HEK293 (cell line): Measurements from ENCODE around the gene PAMR1.

Source experiments
- KLF10 ChIP-seq: fragments of 450-650 bp; IDR thresholded peaks from 2 replicates; pipeline ENCODE4 v1.5.1; 2018; ENCODE audit warnings: missing biosample characterization, mild to moderate bottlenecking, missing genetic modification characterization
- KLF17 ChIP-seq: fragments of 450-650 bp; formaldehyde crosslinking; IDR thresholded peaks from 2 replicates; pipeline ENCODE4 v1.5.1; 2016; ENCODE audit warnings: missing biosample characterization, missing genetic modification characterization
- KLF7 ChIP-seq: fragments of 450-650 bp; formaldehyde crosslinking; IDR thresholded peaks from 2 replicates; pipeline ENCODE4 v1.5.1; 2016; ENCODE audit warnings: missing biosample characterization, missing genetic modification characterization, borderline replicate concordance
- MZF1 ChIP-seq: fragments of 450-650 bp; formaldehyde crosslinking; IDR thresholded peaks from 2 replicates; pipeline ENCODE4 v1.5.1; 2017; ENCODE audit warnings: missing biosample characterization, missing genetic modification characterization, borderline replicate concordance
- OVOL3 ChIP-seq: fragments of 450-650 bp; formaldehyde crosslinking; IDR thresholded peaks from 2 replicates; pipeline ENCODE4 v1.5.1; 2016; ENCODE audit warnings: missing biosample characterization, missing genetic modification characterization
- PBX3 ChIP-seq: sonication (generic); formaldehyde crosslinking; IDR thresholded peaks from 2 replicates; pipeline ENCODE4 v1.8.1; 2022; ENCODE audit warnings: mild to moderate bottlenecking, moderate library complexity, missing genetic modification reagents
- TSHZ1 ChIP-seq: fragments of 450-650 bp; formaldehyde crosslinking; IDR thresholded peaks from 2 replicates; pipeline ENCODE4 v1.5.1; 2016; ENCODE audit warnings: missing biosample characterization, missing genetic modification characterization, borderline replicate concordance
- ZBTB21 ChIP-seq: fragments of 450-650 bp; formaldehyde crosslinking; IDR thresholded peaks from 2 replicates; pipeline ENCODE4 v1.5.1; 2017; ENCODE audit warnings: missing biosample characterization, missing genetic modification characterization
- ZBTB7A ChIP-seq: fragments of 450-650 bp; formaldehyde crosslinking; IDR thresholded peaks from 2 replicates; pipeline ENCODE4 v1.5.1; 2016; ENCODE audit warnings: low read depth, missing biosample characterization, missing genetic modification characterization
- ZEB2 ChIP-seq: fragments of 450-650 bp; formaldehyde crosslinking; IDR thresholded peaks from 2 replicates; pipeline ENCODE4 v1.5.1; 2016; ENCODE audit warnings: missing biosample characterization, missing genetic modification characterization
- ZNF175 ChIP-seq: fragments of 450-650 bp; formaldehyde crosslinking; IDR thresholded peaks from 2 replicates; pipeline ENCODE4 v1.5.1; 2016; ENCODE audit warnings: missing biosample characterization, missing genetic modification characterization
- ZNF2 ChIP-seq: fragments of 450-650 bp; formaldehyde crosslinking; IDR thresholded peaks from 2 replicates; pipeline ENCODE4 v1.5.1; 2016; ENCODE audit warnings: missing biosample characterization, missing genetic modification characterization
- ZNF24 ChIP-seq: fragments of 450-650 bp; formaldehyde crosslinking; IDR thresholded peaks from 2 replicates; pipeline ENCODE4 v1.5.1; 2016; ENCODE audit warnings: missing biosample characterization, missing genetic modification characterization
- ZNF366 ChIP-seq: fragments of 450-650 bp; formaldehyde crosslinking; conservative IDR thresholded peaks from 2 replicates; pipeline ENCODE4 v1.5.1; 2016; ENCODE audit warnings: missing biosample characterization, missing genetic modification characterization
- ZNF449 ChIP-seq: fragments of 450-650 bp; formaldehyde crosslinking; IDR thresholded peaks from 2 replicates; pipeline ENCODE4 v1.5.1; 2017; ENCODE audit warnings: missing biosample characterization, mild to moderate bottlenecking, missing genetic modification characterization, moderate library complexity
- ZNF501 ChIP-seq: fragments of 450-650 bp; formaldehyde crosslinking; IDR thresholded peaks from 2 replicates; pipeline ENCODE4 v1.5.1; 2016; ENCODE audit warnings: missing biosample characterization, missing genetic modification characterization
- ZNF510 ChIP-seq: fragments of 450-650 bp; formaldehyde crosslinking; IDR thresholded peaks from 2 replicates; pipeline ENCODE4 v1.5.1; 2018; ENCODE audit warnings: mild to moderate bottlenecking, missing genetic modification characterization, missing biosample characterization; ENCODE audit not compliant: insufficient replicate concordance
- ZNF513 ChIP-seq: fragments of 450-650 bp; IDR thresholded peaks from 2 replicates; pipeline ENCODE4 v1.5.1; 2018; ENCODE audit warnings: missing biosample characterization, missing genetic modification characterization
- ZNF561 ChIP-seq: fragments of 450-650 bp; IDR thresholded peaks from 2 replicates; pipeline ENCODE4 v1.5.1; 2018; ENCODE audit warnings: missing biosample characterization, missing genetic modification characterization, borderline replicate concordance
- ZNF621 ChIP-seq: fragments of 450-650 bp; formaldehyde crosslinking; IDR thresholded peaks from 2 replicates; pipeline ENCODE4 v1.5.1; 2017; ENCODE audit warnings: missing biosample characterization, missing genetic modification characterization
- ZNF660 ChIP-seq: fragments of 450-650 bp; IDR thresholded peaks from 2 replicates; pipeline ENCODE4 v1.5.1; 2018; ENCODE audit warnings: missing biosample characterization, mild to moderate bottlenecking, missing genetic modification characterization
- ZNF670 ChIP-seq: fragments of 450-650 bp; formaldehyde crosslinking; IDR thresholded peaks from 2 replicates; pipeline ENCODE4 v1.5.1; 2016; ENCODE audit warnings: missing biosample characterization, missing genetic modification characterization, low read depth
- ZNF707 ChIP-seq: fragments of 450-650 bp; formaldehyde crosslinking; IDR thresholded peaks from 2 replicates; pipeline ENCODE4 v1.5.1; 2016; ENCODE audit warnings: missing biosample characterization, missing genetic modification characterization
- ZNF830 ChIP-seq: fragments of 450-650 bp; IDR thresholded peaks from 2 replicates; pipeline ENCODE4 v1.5.0; 2018; ENCODE audit warnings: missing biosample characterization, missing genetic modification characterization, low read depth, mild to moderate bottlenecking, moderate library complexity
- ZSCAN30 ChIP-seq: fragments of 450-650 bp; IDR thresholded peaks from 2 replicates; pipeline ENCODE4 v1.5.1; 2018; ENCODE audit warnings: missing biosample characterization, mild to moderate bottlenecking, missing genetic modification characterization, moderate library complexity
- TF ChIP-seq, protein P1 (sequence below): fragments of 450-650 bp; formaldehyde crosslinking; IDR thresholded peaks from 2 replicates; pipeline ENCODE4 v1.5.1; 2016; ENCODE audit warnings: missing biosample characterization, missing genetic modification characterization
- TF ChIP-seq, protein P2 (sequence below): fragments of 450-650 bp; formaldehyde crosslinking; IDR thresholded peaks from 2 replicates; pipeline ENCODE4 v1.5.1; 2016; ENCODE audit warnings: missing biosample characterization, missing genetic modification characterization

The PAMR1 gene

DNA sequence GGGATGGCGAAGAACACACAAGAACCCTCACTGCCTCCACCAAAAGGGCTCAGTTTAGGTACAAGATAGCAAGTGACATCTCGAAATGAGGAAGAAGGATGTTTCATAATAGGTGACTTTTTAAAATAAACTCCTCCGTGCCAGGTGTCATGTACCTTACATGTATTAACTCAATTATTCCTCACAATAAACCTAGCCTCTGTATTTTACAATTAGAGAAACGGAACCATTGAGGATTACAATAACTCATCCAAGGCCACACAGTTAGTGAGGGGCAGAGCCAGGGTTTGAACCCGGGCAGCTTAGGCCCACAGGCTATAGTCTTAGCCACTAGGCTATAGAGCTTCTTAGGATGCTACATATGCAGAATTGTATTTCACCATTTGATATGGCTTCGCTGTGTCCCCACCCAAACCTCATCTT, 965 bp upstream of the PAMR1 start (continued):
- TF ChIP-seq OVOL3 (tag by site-specific recombination) (no peak), ZNF621 (no peak), ZNF660 (peak; percentile 82), TSHZ1 (tag by site-specific recombination) (peak; percentile 63), PBX3 (no peak), ZBTB21 (tag by site-specific recombination) (no peak), ZNF830 (tag by site-specific recombination) (no peak), ZNF561 (tag by site-specific recombination) (peak; percentile 87), ZNF501 (tag by site-specific recombination) (peak; percentile 33; the same call in 1 of the 2 replicates), KLF10 (tag by site-specific recombination) (peak; percentile 41), ZNF449 (tag by site-specific recombination) (0 out of 2 replicates have a peak, but pooled peaks have one; percentile 54), MZF1 (tag by site-specific recombination) (0 out of 2 replicates have a peak, but pooled peaks have one; percentile 11), ZNF175 (tag by site-specific recombination) (no peak), ZNF366 (tag by site-specific recombination) (peak; percentile 62), ZNF24 (tag by site-specific recombination) (peak; percentile 49; the same call in 1 of the 2 replicates), ZEB2 (tag by site-specific recombination) (peak; percentile 91), ZSCAN30 (peak; percentile 69; the same call in 1 of the 2 replicates), ZNF510 (tag by site-specific recombination) (no peak), ZNF2 (tag by site-specific recombination) (peak; percentile 45; the same call in 1 of the 2 replicates), ZNF707 (tag by site-specific recombination) (no peak), ZBTB7A (tag by site-specific recombination) (peak; percentile 16; the same call in 1 of the 2 replicates), KLF17 (tag by site-specific recombination) (peak; percentile 73), KLF7 (no peak), ZNF513 (peak; percentile 51), ZNF670 (tag by site-specific recombination) (no peak)
- TF ChIP-seq, protein P1, sequence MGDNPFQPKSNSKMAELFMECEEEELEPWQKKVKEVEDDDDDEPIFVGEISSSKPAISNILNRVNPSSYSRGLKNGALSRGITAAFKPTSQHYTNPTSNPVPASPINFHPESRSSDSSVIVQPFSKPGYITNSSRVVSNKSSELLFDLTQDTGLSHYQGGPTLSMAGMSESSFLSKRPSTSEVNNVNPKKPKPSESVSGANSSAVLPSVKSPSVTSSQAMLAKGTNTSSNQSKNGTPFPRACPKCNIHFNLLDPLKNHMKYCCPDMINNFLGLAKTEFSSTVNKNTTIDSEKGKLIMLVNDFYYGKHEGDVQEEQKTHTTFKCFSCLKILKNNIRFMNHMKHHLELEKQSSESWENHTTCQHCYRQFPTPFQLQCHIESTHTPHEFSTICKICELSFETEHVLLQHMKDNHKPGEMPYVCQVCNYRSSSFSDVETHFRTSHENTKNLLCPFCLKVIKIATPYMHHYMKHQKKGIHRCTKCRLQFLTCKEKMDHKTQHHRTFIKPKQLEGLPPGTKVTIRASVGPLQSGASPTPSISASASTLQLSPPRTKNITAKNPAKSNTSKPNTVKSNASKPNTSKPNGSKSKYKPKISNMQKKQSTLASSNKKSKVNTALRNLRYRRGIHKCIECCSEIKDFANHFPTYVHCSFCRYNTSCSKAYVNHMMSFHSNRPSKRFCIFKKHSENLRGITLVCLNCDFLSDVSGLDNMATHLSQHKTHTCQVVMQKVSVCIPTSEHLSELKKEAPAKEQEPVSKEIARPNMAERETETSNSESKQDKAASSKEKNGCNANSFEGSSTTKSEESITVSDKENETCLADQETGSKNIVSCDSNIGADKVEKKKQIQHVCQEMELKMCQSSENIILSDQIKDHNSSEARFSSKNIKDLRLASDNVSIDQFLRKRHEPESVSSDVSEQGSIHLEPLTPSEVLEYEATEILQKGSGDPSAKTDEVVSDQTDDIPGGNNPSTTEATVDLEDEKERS (tag by site-specific recombination) = no peak
- TF ChIP-seq, protein P2, sequence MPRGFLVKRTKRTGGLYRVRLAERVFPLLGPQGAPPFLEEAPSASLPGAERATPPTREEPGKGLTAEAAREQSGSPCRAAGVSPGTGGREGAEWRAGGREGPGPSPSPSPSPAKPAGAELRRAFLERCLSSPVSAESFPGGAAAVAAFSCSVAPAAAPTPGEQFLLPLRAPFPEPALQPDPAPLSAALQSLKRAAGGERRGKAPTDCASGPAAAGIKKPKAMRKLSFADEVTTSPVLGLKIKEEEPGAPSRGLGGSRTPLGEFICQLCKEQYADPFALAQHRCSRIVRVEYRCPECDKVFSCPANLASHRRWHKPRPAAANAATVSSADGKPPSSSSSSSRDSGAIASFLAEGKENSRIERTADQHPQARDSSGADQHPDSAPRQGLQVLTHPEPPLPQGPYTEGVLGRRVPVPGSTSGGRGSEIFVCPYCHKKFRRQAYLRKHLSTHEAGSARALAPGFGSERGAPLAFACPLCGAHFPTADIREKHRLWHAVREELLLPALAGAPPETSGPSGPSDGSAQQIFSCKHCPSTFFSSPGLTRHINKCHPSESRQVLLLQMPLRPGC (tag by site-specific recombination) = 0 out of 2 replicates have a peak, but pooled peaks have one; percentile 22
